HG02840 (cell line): Measurements from ENCODE around the gene BCAS3.
"Not testable (repeated sequence)": the region's sequence is repeated elsewhere in the genome, so short reads cannot be mapped to it uniquely, and the experiment has no call there.

Source experiments
- ATAC-seq: cut with Tn5 transposase; IDR thresholded peaks from one replicate; pipeline ENCODE4 v1.9.1; 2021; ENCODE audit warnings: mild to moderate bottlenecking, moderate library complexity, moderate number of reproducible peaks; ENCODE audit not compliant: unreplicated experiment, low FRiP score

BCAS3 gene

DNA sequence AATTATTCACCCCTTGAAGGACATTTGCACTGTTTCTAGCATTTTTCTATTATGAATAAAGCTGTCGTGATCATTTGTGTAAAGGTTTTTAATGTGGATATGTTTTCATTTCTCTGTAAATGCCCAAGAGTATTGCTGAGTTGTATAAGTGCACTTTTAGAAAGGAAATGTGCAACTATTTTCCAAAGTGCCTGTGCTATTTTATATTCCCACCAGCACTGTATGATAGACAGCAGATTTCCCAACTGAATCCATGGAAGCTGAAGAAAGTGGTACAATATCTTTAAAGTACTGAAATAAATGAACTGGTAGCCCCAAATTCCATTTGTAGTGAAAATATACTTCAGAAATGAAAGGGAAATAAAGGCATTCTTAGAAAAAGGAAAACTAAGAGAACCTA, 238.4 kb downstream of the BCAS3 start:
- ATAC-seq: no peak

DNA sequence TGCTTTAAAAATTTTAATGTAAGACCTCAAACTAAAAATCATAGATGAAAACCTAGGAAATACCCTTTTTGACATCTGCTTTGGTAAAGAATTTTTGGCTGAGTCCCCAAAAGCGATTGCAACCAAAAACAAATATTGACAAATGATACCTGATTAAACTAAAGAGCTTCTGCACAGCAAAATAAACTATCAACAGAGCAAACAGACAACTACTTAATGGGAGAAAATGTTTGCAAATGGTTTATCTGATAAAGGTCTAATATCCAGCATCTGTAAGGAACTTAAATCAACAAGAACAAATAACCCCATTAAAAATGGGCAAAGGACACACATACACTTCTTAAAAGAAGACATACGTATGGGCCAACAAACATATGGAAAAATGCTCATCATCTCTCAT, 242.5 kb downstream of the BCAS3 start:
- ATAC-seq: no peak

DNA sequence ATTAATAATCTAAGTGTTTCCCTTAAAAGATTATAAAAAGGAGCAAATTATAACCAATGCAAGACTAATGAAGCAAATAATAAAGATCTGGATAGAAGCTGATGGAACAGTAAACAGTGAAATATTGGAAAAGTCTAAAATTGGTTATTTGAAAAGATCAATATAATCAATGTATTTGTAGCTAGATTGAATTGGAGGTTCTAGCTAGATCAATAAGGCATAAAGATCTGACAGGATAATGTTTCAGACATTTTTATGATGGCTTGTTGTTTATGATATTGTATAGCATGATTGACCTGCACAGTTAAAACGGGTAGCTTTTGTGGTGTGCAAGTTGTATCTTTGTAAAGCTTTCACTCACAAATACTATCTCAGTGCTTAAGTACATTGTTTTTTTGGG, 245.3 kb downstream of the BCAS3 start:
- ATAC-seq: no peak

DNA sequence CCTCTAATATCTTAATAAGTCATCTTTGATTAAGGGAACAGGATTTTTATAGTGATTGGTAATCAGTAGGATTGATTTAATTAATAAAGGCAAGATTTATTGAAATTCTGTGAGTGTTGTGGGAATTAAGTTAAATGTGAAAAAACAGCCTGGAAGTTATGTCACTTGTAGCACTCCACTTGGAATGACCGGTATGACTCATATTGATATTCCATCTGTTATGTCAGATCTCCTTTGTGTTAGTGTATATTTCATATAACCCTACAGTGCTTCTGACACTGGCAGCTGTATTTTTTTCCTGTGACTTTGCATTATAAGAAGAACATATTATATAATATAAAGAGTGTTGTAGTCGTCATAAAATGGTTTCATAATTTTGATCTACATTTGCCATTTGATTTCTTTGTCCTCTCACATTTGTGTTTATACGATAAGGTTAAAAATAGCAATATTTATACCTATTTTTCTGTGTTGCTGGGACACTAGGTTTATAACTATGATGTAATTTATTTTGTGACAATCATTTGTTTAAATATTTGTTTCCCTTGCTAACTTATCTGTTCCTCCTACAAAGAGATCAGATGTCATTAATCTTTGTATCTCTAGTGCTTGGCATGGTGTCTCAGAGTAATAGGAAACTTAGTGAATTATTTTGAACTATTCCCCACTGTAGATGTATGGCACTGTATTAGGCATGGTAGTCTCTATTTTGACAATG, 249.0 kb downstream of the BCAS3 start:
- no peak for ATAC-seq

DNA sequence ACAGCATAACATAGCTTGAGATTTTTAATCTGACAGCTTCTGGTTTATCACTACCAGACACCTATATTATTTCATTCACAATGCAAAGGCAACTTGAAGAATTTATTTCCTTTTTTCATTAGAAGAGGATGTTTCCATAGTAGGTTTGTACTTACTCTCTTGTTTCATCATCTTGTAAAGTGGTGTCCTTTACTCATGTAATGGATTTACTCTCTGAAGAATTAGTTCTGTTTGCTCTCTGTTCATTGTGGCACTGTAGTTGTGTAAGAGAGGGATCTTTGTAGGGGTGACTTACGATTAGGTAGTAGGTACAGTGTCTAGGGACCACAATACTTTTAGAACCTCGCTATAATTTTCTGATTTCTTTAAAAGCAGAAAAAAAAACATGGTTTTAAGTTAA, 256.1 kb downstream of the BCAS3 start:
- no peak for ATAC-seq

DNA sequence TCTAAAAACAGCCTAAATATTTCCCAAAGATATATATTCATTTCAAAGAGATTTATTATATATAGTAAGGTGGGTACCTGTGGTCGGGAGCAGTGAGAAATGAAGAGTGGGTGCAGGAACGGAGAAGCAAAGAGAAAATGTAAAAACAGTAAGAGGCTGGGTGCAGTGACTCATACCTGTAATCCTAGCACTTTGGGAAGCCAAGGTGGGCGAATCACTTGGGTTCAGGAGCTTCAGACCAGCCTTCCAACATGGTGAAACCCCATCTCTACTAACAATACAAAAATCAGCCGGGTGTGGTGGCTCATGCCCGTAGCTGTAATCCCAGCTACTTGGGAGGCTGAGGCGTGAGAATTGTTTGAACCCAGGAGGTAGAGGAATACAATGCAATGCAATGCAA, 257.1 kb downstream of the BCAS3 start:
- no peak for ATAC-seq

DNA sequence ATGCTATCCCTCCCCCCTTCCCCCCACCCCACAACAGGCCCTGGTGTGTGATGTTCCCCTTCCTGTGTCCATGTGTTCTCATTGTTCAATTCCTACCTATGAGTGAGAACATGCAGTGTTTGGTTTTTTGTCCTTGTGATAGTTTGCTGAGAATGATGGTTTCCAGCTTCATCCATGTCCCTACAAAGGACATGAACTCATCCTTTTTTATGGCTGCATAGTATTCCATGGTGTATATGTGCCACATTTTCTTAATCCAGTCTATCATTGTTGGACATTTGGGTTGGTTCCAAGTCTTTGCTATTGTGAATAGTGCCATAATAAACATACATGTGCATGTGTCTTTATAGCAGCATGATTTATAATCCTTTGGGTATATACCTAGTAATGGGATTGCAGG, 258.3 kb downstream of the BCAS3 start:
- ATAC-seq: not testable (repeated sequence)

DNA sequence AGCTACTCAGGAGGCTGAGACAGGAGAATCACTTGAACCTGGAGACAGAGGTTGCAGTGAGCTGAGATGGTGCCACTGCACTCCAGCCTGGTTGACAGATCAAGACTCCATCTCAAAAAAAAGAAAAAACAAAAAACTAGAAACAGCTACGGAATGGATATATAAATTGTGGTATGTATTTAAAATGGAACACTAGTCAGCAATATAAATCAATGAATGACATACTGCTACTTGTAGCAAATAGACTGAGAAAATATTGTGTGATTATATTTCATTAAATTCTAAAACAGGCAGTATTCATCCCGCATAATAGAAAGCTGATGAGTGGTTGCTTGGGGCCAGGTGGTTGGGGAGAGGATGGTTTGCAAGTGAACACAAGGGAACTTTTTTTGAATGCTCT, 261.7 kb downstream of the BCAS3 start:
- no peak for ATAC-seq

DNA sequence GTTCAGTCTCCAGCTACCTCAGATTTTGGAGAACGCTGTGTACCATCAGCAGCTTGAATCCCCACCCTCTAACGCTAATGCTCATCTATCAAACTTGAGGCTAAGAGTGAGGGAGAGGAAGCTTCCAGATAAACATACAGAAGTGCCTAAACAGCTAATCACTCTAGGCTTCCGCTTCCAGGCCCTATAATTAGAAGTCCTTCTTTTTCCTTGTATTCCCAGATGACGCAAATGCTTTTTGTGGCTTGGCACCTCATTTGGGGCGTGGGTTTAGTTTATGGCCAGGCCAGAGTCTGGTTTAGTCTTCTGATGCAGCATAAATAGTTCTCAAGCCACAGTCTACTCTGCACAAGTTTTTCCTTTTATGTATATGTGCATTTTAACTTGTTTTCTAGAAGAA, 263.4 kb downstream of the BCAS3 start:
- ATAC-seq: no peak

DNA sequence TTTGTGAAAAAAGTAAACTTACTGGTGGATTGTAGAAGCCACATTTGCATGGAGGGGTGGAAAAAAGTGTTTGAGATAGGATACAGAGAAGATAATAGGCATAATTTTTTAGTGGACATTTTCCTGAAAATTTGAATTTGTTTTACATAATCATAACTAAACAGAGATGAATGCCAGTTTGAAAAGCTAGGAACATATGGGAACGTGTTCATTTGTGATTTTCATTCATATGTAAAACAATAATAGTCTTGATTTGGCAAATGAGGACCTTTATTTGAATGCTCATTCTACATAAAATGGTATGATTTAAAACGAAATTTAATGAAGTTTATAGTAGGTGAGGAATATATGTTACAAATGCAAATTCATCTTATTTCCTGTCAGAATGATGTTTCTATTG, 263.9 kb downstream of the BCAS3 start:
- ATAC-seq: no peak

DNA sequence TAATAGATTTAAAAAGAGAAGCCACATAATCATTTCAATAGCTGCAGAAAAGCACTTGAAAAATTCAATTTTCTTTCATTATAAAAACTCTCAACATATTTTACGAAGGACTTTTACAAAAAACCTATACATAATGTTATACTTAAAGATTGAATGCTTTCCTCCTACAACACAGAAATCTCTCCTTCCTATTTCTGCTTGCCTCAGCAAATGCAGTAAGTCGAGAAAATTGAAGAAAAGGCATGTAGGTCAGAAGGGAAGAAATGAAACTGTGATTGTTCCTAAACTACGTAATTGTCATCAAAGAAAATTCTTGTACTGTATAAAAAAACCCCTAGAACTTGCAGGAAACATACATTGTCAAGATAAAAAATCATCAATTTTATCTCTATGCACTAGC, 267.1 kb downstream of the BCAS3 start:
- ATAC-seq: no peak

DNA sequence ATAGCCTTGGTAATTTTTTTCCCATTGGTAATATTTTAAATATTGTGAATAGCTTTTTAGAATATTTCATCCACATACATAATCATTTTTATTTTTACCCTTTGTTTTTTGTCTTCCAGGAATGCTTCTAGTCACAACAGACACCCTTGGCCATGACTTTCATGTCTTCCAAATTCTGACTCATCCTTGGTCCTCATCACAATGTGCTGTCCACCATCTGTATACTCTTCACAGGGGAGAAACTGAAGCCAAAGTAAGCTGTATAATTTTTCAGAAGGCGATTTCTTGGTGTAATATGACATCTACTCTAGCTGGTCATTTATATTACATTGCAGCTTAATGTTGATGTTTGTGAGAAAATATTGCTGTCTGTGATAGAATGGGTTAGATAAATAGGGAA, 269.4 kb downstream of the BCAS3 start:
- ATAC-seq: no peak

DNA sequence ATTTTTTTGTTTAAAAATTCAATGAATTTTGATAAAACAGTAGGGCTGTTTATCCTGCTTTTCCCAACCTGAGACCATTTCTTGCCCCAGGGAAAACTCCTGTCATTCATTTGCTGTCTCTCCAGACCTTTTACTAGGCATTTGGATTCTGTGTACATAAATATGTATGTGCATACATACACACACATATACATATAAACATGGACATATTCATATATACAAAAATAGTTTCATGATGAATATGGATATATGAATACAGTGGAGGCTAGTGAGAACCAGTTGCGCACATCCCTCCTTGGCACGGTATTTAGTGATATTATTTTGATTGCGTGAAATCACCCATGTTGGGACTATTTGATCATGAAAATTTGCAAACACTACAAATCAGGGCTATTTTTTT, 269.9 kb downstream of the BCAS3 start:
- no peak for ATAC-seq

DNA sequence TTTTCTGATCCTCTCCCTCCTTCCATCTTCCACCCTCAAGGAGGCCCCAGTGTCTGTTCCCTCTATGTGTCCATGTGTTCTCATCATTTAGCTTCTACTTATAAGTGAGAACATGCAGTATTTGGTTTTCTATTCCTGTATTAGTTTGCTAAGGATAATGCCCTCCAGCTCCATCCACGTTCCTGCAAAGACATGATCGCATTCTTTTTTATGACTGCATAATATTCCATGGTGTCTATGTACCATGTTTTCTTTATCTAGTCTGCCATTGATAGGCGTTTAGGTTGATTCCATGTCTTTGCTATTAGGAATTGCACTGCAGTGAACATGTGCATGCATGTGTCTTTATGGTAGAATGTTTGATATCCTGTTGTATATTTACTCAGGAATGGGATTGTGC, 275.1 kb downstream of the BCAS3 start:
- no peak for ATAC-seq

DNA sequence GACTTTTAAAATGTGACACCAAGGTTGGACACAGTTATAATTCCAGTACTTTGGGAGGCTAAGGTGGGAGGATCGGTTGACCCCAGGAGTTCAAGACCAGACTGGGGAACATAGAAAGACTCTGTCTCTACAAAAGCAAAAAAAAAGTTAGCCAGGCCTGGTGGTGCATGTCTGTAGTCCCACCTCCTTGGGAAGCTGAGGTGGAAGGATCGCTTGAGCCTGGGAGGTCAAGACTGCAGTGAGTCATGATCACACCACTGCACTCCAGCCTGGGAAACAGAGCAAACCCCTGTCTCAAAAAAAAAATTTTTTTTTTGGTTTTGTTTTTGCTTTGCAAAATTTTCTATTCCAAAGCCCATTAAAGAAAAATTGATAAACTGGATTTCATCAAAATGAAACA, 281.4 kb downstream of the BCAS3 start:
- no peak for ATAC-seq

DNA sequence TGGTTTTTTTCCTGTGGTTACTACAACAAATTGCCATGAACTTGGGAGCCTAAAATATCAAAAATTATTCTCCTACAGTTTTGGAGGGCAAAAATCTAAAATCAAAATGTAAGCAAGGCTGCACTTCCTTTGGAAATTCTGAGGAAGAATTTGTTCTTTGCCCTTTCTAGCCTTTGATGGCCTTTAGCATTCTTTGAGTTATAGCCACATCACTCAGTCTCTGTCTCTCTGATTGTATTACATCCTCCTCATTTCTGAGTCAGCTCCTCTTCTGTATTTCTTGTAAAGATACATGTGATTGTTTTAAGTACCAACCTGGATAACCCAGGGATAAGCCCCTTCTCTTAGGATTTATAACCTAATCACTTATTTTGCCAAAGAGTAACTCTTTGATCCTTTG, 282.0 kb downstream of the BCAS3 start:
- no peak for ATAC-seq

DNA sequence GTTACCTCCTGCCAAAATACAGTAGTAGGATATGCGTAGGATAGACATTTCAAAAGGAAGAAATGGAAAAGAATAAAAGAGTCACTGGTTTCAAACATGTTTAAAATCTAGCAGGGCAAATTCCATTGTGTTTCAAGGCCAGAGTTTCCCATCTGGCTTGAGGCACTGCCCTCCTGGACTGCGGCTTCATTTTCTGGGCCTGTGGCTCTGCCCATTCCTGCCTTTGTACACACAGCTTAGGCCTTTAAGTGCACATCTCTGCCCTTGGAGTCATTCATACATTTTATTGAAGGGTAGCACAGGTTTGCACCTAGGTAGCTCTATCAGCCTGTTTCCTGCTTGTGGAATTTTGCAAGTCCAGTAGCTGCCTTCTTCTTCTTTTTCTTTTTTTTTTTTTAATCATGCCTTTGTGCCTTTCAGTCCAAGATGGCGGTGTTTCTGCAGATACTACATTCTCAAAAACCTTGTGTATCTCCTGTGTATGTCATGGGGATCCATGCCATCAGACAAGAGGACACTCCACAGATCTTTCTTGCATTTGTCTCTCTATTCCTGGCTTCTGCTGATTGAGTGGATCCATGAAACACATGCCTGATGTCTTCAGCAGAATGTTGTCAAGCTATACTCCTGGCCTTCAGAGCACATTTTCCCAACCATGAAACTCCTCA, 282.9 kb downstream of the BCAS3 start:
- ATAC-seq: no peak

DNA sequence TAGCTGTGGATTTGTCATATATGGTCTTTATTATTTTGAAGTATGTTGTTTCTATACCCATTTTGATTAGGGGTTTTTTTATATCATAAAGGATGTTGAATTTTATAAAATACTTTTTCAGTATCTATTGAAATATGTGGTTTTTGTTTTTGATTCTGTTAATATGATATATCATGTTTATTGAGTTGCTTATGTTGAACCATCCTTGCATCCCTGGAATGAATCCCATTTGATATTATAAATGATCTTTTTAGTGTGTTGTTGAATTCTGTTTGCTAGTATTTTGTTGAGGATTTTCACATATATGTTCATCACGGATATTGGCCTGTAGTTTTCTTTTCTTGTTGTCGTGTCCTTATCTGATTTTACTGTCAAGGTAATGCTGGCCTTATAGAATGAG, 286.5 kb downstream of the BCAS3 start:
- ATAC-seq: no peak

DNA sequence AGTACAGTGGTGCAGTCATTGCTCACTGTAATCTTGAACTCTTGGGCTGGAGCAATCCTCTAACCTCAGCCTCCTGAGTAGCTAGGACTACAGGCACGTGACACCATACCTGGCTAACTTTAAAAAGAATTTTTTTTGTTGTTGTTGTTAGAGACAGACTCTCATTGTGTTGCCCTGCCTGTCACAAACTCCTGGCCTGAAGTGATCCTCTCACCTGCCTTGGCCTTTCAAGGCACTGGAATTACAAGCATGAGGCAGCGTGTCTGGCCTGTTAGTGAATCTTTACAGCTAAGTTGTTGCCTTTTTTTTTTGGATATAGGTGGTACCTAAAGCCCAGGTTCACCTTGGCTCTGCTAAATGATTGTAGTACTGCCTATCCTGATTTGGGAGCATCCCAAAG, 290.6 kb downstream of the BCAS3 start:
- ATAC-seq: no peak

DNA sequence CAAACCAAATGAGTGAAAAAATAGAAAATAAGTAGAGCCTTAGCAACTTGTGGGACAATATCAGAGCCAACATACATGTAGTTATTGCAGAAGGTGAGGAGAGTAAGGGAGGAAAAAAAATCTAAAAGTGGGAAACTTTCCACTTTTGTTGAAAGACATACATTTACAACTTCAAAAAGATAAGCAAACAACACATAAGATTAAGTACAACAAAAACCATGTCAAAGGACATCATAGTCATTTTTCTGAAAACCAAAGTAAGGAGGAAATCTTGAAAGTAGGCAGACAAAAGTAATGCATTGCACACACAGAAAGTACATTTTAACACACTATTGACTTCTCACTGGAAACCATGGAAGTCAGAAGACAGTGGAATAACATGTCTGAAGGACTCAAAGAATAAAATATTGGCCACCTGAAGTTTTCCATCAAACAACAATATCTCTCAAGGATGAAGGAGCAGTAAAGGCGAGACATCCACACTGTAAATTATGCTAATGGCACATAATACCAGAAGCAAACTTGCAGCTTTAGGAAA, 291.9 kb downstream of the BCAS3 start:
- ATAC-seq: no peak

DNA sequence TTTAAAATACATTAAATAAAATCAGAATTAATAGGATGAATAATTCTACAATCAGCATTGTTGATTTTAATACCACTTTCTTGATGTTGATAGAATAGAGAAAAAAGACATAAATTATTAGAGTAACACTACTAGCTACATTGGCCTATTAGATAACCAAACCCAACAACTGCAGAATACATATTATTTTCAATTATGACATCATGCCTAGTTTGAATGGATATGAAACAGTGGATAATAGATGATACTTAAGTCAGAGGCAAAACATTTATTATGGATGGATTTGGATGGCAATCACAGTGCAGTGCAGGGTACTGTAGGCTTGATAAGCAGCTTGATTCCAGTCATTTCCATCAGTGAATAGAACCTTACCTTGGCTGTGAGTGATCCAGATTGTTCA, 293.1 kb downstream of the BCAS3 start:
- no peak for ATAC-seq
